NT2/D1 (cell line): ENCODE measurements around the gene AFAP1L2.

Experiments used
- DNase-seq: peaks from one replicate; pipeline ENCODE4 v3.0.0-alpha.2; 2011; ENCODE audit warnings: low read depth, low spot score
- H3K27me3 ChIP-seq: 2 replicates; pipeline ENCODE4 v1.6.0; 2011; ENCODE audit warnings: mild to moderate bottlenecking; ENCODE audit not compliant: insufficient read length, insufficient read depth
- H3K36me3 ChIP-seq: 2 replicates; pipeline ENCODE4 v1.6.1; 2011; ENCODE audit warnings: mild to moderate bottlenecking, low read length, mixed read lengths; ENCODE audit not compliant: insufficient read depth, insufficient read length
- H3K4me1 ChIP-seq: 2 replicates; pipeline ENCODE4 v1.5.1; 2011; ENCODE audit not compliant: insufficient read depth, insufficient read length
- H3K4me3 ChIP-seq: 2 replicates; pipeline ENCODE4 v1.5.1; 2011; ENCODE audit warnings: low read depth; ENCODE audit not compliant: insufficient read length
- H3K9ac ChIP-seq: 2 replicates; pipeline ENCODE4 v1.6.0; 2011; ENCODE audit warnings: low read depth; ENCODE audit not compliant: insufficient read length
- H3K9me3 ChIP-seq: 2 replicates; pipeline ENCODE4 v1.5.1; 2011; ENCODE audit warnings: mild to moderate bottlenecking, low read length; ENCODE audit not compliant: insufficient read depth
- SUZ12 ChIP-seq: IDR thresholded peaks from 2 replicates; pipeline ENCODE4 v1.6.1; 2011; ENCODE audit not compliant: insufficient read length, insufficient read depth; ENCODE audit errors: extremely low read depth
- YY1 ChIP-seq: IDR thresholded peaks from 2 replicates; pipeline ENCODE4 v1.6.1; 2011; ENCODE audit not compliant: insufficient read length, insufficient read depth
- ZNF274 ChIP-seq: IDR thresholded peaks from 2 replicates; pipeline ENCODE4 v1.6.1; 2011; ENCODE audit warnings: mild to moderate bottlenecking, low read depth, low read length

AFAP1L2 gene

GRCh38 chr10:114281461-114281860, 122.8 kb downstream of the AFAP1L2 start:
- Histone ChIP-seq H3K27me3 (no peaks in the 10 kb centered on the region), H3K9ac (no peak overlapping the region), H3K9me3 (no peaks in the 10 kb centered on the region), H3K4me1 (peaks cover 3% of the 10 kb centered on the region), H3K36me3 (no peaks in the 10 kb centered on the region), H3K4me3 (no peak overlapping the region)
- DNase-seq: no peak
- TF ChIP-seq SUZ12: no peak
- no peak for TF ChIP-seq ZNF274
- no peak for TF ChIP-seq YY1

- Histone ChIP-seq H3K9ac (no peak overlapping the region), H3K4me1 (peaks cover 6% of the 10 kb centered on the region), H3K9me3 (no peaks in the 10 kb centered on the region), H3K36me3 (no peaks in the 10 kb centered on the region), H3K27me3 (no peaks in the 10 kb centered on the region), H3K4me3 (no peak overlapping the region)
- DNase-seq: no peak
- TF ChIP-seq YY1 (no peak), SUZ12 (no peak)
Measured at GRCh38 chr10:114281006-114281405, 123.3 kb downstream of the AFAP1L2 start.

- TF ChIP-seq SUZ12 (no peak), ZNF274 (no peak), YY1 (no peak)
- Histone ChIP-seq H3K9ac (no peak overlapping the region), H3K27me3 (no peaks in the 10 kb centered on the region), H3K9me3 (no peaks in the 10 kb centered on the region), H3K4me1 (peaks cover 4% of the 10 kb centered on the region), H3K36me3 (no peaks in the 10 kb centered on the region), H3K4me3 (no peak overlapping the region)
- no peak for DNase-seq
Measured at GRCh38 chr10:114279901-114280644, 124.2 kb downstream of the AFAP1L2 start.

- TF ChIP-seq ZNF274 (no peak), SUZ12 (no peak)
- Histone ChIP-seq H3K4me1 (peaks cover 4% of the 10 kb centered on the region), H3K27me3 (no peaks in the 10 kb centered on the region), H3K36me3 (no peaks in the 10 kb centered on the region), H3K9ac (no peak overlapping the region), H3K4me3 (no peak overlapping the region), H3K9me3 (no peaks in the 10 kb centered on the region)
- no peak for DNase-seq
Measured at GRCh38 chr10:114279289-114279688, 125.0 kb downstream of the AFAP1L2 start.

GRCh38 chr10:114278884-114279191, 125.5 kb downstream of the AFAP1L2 start:
- Histone ChIP-seq H3K9ac (no peak overlapping the region), H3K27me3 (no peaks in the 10 kb centered on the region), H3K4me1 (peaks cover 4% of the 10 kb centered on the region), H3K4me3 (no peak overlapping the region), H3K36me3 (no peaks in the 10 kb centered on the region), H3K9me3 (no peaks in the 10 kb centered on the region)
- DNase-seq: no peak
- TF ChIP-seq ZNF274 (no peak), SUZ12 (no peak), YY1 (no peak)

DNA sequence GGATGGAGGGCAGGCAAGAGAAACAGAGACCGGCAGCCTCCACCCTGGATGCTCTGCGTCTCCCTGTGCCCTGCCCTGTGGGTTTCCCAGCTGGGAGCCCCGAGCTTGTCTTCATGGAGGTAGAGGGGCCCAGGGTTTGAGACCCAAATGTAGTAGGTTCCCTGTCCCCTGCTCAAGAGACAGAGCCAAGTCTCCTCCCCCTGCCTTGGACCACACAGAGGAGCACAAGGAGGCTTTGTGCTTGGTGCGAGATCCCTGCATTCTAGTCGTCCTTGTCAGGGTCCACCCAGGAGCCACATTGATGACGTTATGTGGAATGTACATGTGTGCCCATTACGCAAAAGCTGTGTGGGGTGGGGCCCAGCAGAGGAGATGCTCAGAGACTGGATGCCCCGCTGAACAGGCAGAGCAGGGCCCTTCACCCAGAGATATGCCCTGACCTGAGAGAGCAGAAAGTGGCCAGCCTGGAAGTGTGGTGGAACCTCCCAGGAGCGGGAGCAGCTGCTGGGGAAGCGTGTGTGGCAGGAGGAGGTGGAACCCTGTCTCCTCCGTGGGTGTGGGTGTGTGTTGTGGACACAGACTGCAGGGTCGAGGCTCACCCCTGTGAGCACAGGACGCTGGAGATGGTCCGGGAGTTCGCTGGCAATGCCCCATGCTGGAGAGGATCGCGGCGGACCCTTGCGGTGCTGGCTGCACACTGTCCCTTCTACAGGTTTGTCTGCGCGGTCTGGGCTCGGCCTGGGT, 126.0 kb downstream of the AFAP1L2 start:
- Histone ChIP-seq H3K4me3 (no peak overlapping the region), H3K9me3 (no peaks in the 10 kb centered on the region), H3K36me3 (no peaks in the 10 kb centered on the region), H3K27me3 (no peaks in the 10 kb centered on the region), H3K4me1 (peaks cover 4% of the 10 kb centered on the region), H3K9ac (no peak overlapping the region)
- TF ChIP-seq SUZ12: no peak
- TF ChIP-seq YY1: no peak
- no peak for TF ChIP-seq ZNF274
- DNase-seq: no peak

- H3K27me3 ChIP-seq: no peaks in the 10 kb centered on the region
- TF ChIP-seq SUZ12 (no peak), ZNF274 (no peak), YY1 (no peak)
- H3K4me1 ChIP-seq: peaks cover 4% of the 10 kb centered on the region
- H3K9me3 ChIP-seq: no peaks in the 10 kb centered on the region
- H3K36me3 ChIP-seq: no peaks in the 10 kb centered on the region
- H3K4me3 ChIP-seq: no peak overlapping the region
- no peak overlapping the region for H3K9ac ChIP-seq
- DNase-seq: no peak
Measured at GRCh38 chr10:114276671-114277070, 127.6 kb downstream of the AFAP1L2 start.

GRCh38 chr10:114276066-114276465, 128.2 kb downstream of the AFAP1L2 start:
- no peaks in the 10 kb centered on the region for H3K27me3 ChIP-seq
- no peak for DNase-seq
- TF ChIP-seq ZNF274 (no peak), YY1 (no peak), SUZ12 (no peak)
- no peak overlapping the region for H3K9ac ChIP-seq
- H3K9me3 ChIP-seq: no peaks in the 10 kb centered on the region
- peaks cover 4% of the 10 kb centered on the region for H3K4me1 ChIP-seq
- H3K36me3 ChIP-seq: no peaks in the 10 kb centered on the region
- H3K4me3 ChIP-seq: no peak overlapping the region
